ENCODE results near the gene ANXA8L1.
"Not testable (repeated sequence)": the region's sequence is repeated elsewhere in the genome, so short reads cannot be mapped to it uniquely, and the experiment has no call there.

The ANXA8L1 gene, protein sequence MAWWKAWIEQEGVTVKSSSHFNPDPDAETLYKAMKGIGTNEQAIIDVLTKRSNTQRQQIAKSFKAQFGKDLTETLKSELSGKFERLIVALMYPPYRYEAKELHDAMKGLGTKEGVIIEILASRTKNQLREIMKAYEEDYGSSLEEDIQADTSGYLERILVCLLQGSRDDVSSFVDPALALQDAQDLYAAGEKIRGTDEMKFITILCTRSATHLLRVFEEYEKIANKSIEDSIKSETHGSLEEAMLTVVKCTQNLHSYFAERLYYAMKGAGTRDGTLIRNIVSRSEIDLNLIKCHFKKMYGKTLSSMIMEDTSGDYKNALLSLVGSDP

DNA sequence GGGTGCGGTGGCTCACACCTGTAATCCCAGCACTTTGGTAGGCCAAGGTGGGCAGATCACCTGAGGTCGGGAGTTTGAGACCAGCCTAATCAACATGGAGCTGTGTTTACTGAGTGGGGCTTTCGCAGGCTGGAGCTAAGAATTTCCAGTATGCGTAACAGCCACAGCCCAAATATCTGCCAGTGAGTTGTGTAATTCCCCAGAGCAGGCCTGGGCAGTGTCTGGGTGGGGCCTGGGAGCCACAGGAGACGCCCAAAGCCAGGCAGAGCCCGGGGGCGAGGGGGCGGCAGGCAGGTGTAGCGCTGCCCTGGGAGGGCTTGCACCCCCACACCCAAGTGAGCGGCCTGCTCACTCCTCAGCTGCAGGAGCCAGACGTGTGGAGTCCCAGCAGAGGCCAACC lies at the start of gene ANXA8L1:
Gene ANXA8L1, plus strand, starts transcription at position 371 of the 400 bp plus-strand sequence. CDS start 76 bp downstream, outside the sequence.
- not testable (repeated sequence) for DNase-seq

DNA sequence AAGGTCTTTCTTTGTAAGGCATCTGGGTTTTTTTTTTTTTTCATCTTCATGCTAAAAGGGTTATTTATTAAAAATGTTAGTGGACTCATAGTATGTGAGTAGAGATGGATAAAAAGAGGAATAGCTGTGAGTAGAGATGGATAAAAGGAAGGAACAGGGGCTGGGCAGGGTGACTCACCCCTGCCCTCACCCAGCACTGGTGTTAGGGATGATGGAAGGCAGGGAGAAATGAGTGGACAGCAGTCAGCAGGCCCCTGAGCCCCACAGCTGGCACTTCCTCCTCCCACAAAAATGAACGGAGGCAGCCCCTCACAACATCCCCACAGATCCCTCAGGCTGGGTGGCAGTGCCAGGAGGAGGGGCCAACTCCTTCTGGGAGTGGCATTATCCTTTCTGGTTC lies 49.5 kb upstream of the ANXA8L1 start:
- no peak for DNase-seq

DNA sequence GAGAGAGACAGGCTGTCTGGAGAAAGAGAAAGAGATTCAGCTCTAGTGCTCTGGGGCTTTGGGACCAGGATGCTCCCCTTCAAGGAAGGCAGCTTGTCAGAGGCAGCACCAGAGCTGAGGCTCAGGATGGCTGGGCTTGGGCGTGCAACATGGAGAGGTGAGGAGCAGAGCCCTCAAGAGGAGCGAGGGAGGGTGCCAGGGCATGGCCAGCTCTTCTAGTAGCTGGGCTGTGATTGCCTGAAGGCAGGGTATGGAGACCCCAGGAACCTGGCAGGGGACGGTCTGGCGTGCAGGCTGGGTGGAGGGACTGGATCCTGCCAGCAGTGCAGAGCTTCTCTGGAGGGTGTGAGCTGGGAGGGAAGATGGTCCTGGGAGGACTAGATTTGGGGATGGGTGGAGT lies 48.6 kb upstream of the ANXA8L1 start:
- no peak for DNase-seq

DNA sequence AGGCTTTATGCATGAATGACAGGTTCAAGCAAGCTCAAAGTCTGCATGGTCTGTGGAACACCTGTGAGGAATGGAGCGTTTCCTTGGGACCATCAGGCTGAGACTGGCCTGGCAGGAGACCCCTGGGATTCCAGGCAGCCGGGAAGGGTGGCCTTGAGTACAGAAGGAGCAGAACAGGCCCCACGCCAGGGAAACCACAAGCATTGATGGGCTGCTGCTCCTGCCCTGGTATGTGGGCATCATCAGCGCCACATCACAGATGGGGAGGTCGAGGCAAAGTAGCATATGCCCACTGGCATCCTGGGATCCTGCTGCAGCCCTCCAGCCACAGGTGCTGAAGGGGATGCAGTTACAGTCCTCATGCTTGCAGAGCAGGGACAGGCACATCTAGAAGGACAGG lies 47.9 kb upstream of the ANXA8L1 start:
- no peak for DNase-seq

DNA sequence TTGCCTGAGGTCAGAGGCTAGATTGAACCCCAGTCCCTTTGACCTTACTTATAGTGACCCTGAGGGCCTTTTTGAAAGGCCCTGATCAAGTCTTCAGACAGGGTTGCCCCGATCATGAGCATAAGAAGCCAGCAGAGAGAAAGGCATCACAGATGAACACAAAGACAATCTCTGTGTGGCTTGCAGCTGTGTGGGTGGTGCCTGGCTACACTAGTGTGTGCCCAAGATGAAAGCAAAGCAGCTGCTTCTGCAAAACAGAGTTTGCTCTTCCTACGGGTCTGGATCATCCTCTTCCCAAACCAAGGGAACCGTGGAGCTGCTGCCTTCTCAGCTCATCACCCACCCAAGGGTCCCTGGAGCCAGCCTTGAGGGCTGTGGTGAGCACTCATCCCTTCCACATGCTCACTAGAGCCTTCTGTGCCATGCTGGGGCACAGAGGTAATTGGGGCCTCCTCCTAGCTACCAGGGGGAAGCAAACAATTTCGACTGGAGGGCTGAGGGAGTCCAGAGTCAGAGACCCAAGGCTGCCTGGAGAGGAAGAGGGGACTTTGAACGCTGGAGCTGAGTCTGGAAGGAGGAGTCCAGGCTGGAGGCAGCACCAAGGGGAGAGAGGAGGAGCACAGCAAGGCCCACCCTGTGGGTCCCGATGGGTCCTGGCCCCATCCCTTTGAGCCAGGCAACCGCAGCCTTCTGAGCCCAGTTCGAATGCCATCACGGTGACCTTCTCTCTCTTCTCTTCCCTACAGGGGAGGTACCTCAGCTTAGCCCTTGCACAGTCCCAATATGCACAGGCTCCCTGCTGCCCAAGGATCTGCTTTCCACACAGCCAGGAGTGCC lies 46.5 kb upstream of the ANXA8L1 start:
- no peak for DNase-seq

DNA sequence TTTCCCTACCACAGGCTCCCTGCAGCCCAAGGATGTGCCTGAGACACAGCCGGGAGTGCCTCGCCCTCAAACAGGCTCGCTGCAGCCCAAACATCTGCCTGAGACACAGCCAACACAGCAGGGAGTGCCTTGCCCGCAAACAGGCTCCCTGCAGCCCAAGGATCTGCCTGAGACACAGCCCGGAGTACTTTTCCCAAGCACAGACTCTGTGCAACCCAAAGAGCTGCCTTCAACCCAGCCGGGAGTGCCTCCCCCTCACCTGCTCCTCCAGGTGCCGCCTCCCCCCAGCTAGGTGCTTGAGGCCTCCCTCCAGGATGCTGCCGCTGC lies 45.9 kb upstream of the ANXA8L1 start:
- DNase-seq = no peak

DNA sequence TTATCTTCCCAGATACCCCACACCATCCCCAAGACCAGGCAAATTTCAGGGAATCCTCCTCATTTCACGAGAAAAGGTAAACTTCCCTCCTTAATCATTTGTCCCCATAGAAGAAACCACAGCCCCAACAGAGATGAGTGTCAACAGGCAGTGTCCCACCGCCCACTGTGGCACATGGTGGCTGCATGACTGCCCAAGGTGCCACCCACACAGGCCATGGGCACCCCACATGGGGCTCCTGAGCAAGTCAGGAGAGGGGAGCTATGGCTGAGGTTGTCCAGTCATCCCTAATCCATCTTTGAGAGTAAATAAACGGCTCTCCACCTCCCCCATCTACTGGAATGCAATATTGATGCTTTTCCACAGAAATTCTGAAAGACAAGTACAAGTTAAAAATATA lies 44.7 kb upstream of the ANXA8L1 start:
- DNase-seq = no peak

DNA sequence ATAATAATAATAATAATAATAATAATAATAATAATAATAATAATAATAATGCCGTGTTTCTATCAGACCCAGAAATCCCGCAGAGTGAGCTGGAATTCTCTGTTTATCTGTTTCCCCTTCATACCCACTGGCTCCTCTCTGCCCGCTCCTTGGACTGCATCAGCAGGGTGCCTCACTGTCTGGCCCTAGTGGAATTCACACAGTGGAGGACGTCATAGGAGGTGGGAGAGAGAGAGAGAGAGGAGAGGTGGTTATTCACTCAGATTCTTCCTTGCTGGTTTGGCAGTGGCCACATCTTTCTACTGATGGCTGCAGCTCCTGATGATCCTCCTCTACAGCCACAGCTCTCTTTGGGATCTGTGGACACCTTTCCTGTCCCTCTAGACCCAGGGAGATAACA lies 10.1 kb upstream of the ANXA8L1 start:
- DNase-seq = not testable (repeated sequence)

DNA sequence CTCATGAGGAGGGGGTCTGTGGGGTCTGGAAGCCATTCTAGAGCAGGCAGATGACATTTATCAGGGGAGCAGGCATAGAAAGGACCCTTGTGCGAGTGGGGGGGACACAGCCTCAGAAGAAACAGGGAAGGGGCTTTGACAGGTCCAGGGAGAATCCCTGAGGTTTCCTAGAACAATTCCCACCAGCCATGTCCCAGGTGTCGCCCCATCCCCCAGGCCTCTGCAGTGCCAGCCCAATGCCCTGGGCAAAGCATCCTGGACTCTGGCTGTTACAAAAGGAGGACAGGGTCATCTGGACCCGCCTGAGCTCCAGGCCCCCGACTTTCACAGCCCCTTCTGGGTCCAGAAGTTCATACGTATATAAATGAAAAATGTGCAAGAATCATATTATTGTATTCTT lies 8.4 kb upstream of the ANXA8L1 start:
- DNase-seq = not testable (repeated sequence)

DNA sequence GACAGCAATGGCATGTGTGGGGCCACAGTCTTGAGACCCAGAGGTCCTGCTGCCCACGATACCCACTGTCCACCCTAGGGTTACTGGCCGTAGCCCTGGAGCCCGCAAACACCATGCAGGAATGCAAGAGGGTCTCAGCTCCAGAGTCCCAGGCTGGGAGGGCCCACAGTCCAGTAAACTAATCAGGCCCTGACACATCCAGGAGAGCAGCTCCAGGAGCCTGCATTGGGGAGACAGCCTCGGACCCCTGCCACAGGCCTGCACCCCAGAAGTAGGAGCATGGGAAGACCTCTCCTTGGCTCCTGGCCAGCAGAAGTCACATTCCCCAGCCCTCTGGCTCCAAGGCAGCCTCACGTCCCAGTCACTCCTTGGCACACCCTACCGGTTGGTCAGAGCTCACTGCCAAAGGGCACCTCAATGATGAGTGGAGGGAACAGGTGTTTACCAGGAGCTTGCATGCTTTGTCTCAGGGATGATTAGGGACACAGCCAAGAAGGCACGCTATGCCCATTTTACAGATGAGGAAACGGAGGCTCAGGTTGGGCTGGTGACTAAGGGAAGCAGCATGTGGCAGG lies 7.8 kb upstream of the ANXA8L1 start:
- not testable (repeated sequence) for DNase-seq

DNA sequence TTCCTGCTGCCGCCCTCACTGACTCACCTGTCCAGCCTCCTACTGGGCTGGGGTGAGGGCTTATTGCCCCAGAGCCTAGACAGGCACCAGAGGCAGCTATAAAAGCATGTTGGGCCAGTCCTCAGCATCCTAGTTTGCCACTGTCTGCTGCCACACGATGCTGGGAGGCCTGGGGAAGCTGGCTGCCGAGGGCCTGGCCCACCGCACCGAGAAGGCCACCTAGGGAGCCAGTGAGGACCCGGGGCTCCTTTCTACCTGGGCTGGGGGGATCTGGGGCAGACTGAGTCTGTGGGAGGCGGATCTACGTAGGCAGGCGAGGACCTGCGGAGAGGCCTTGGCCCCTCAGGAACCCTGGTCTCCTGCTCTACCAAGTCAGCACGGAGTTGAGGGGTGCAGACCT lies 6.6 kb upstream of the ANXA8L1 start:
- not testable (repeated sequence) for DNase-seq

DNA sequence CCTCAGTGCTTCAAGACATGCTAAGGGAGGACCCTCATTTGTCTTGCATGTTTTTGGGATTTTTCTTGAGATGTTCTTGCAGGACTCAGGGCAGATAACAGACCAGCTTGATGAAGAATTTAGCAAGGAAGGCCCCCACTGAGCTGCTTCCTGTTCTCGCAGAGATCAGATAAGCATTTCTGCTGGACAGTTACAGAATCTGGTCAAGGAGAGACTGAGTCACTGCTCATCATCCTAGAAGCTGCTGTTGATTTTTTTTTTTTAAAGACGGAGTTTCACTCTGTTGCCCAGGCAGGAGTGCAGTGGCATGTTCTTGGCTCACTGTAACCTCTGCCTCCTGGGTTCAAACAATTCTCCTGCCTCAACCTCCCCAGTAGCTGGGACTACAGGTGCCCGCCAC lies 1.2 kb upstream of the ANXA8L1 start:
- DNase-seq = not testable (repeated sequence)

DNA sequence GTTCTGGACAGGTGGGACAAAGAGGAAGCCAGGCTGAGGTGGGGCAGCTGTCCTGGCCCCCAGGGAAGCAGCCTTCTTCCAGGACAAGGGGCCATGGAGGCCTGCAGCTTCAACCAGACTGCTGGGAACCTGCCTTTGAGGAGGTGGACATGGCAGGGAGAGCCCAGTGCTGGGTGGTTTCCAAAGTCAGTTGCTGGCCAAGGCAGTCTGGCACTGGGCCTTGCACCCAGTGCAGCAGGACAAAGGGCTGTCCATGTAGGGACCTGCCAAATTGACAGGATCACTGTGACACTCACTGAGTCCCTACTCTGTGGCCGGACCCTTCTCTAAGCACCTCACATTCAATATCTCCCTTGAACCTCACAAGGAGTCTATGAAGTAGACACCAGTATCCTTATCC lies 1.4 kb downstream of the ANXA8L1 start:
- not testable (repeated sequence) for DNase-seq

DNA sequence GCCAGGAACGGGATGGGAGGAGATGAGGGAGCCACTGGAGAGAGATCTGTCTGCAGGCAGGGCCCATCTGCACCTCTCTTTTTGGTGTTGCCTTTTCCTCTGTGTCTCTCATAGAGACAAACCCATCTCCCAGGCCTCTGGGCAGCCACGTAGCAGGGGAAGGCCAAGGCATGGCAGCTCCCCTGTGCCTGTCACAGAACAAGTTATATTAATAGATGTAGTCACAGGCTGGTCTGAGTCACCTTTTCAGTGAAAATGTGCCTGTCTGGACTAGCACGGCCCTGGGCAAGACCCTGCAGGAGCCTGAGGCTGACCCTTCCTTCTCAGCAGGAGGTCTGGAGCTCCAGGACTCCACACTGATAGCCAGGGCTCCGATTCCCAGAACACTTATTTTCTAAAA lies 2.1 kb downstream of the ANXA8L1 start:
- DNase-seq = not testable (repeated sequence)

DNA sequence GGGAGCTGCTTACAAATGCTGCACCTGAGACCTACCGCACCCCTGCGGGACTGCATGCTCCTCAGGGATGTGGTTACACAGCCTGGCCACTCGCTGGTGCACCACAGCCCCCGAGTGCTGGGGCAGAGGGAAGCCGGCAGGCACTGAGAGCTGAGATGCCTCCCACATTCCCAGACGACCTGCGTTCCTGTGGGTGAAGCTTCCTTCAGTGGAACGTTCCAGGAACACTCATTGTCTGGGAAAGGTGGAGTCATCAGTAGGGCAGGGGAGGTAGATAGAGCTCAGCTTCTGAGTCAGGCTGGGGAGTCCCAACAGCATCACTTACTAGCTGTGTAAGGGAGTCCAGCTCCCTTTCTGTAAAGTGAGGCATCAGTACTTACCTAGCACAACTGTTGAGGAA lies 2.5 kb downstream of the ANXA8L1 start:
- not testable (repeated sequence) for DNase-seq

DNA sequence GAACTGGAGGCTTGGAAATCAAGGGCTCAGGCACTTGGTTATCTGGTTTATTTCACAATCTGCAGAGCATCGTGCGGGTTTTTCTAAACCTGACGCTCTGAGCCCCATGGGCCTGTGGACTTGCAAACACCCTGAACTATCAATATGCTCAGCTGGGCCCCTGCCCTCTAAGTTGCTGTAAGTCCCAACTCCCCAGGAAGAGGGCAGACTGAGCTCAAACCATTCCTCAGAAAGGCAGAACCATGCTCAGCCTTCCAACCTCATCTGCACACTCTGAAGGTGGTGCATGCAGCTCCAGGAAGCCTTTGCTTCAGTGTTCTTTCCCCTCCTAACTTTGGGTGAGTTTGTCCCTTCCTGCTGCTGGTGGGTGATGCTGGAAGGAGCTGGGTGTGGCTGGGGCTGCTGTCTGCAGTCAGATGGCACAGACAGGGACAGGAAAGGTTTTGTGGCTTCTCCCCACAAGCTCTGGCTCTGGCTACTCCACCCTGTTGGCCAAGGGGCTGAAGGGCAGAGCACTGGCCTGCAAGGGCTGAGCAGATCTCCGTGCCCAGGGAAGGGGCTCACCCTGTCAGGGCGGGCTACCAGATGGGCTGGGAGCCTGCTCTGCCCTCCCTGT lies 3.8 kb downstream of the ANXA8L1 start:
- not testable (repeated sequence) for DNase-seq

DNA sequence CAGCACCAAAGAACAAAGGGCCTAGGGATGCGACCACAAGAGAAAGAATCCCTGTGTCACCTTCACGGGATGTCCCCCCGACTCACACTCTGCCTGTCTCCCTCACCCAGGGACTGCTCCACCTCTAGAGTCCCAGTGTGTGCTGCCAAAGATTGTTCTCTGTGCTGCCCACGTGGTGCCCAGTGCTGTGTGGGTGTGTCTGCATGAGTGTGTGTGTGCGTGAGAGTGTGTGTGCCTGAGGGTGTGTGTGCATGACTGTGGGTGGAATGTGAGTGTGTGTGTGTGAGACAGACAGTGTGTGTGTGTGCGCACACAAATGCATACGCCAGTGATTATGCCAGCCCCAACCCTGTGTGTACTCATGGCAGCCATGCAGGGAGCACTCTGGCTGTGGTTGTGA lies 10.3 kb downstream of the ANXA8L1 start:
- not testable (repeated sequence) for DNase-seq

DNA sequence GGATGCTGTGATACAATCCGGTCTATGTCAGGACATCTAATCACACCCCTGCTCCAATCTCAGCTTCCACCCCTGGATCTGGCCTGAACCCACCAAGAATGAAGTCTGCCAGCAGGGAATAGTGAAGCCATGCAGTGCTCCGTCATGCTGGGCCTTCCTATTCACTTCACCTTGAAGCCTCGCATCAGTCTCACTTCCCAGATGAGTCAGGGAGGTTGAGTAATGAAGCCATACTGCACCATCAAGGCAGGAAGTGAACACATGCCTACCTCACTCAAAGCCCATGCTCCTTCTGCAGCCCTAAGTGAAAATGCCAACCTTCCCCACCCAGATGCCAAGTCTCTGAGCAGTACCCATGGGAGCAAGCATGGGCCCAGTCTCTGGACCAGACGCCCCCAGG lies 11.1 kb downstream of the ANXA8L1 start:
- not testable (repeated sequence) for DNase-seq

DNA sequence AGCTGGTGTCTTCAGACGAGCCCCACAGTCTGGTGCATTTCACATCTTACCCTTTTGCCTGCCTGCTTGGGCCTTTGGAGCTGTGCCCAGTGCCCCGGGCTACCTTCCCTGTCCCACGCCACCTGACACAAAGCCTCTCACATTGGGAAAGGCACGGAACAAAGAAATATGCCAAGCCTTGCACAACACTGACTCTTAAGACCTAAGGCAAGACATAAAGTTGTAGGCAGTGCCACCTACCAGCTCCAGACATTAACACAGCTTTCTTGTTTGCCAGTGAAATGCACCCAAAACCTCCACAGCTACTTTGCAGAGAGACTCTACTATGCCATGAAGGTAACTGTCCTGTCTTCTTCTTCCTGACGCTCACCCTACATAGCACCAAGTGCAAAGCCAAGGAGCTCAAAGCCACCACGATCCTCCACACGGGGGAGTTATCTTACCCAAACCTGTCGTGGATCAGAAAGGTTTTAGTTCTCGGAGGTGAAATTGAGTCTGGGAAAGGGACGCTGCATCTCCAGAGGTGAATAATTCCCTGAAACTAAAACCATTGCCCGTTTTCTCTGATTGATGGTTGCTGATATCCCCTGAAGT lies 11.8 kb downstream of the ANXA8L1 start:
- not testable (repeated sequence) for DNase-seq

DNA sequence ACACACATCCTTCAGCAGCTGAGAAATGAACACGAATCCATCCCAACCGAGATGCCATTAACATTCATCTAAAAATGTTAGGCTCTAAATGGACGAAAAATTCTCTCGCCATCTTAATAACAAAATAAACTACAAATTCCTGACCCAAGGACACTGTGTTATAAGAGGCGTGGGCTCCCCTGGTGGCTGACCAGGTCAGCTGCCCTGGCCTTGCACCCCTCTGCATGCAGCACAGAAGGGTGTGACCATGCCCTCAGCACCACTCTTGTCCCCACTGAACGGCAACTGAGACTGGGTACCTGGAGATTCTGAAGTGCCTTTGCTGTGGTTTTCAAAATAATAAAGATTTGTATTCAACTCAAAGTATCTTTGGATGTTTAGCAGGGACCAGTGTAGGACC lies 15.8 kb downstream of the ANXA8L1 start:
- DNase-seq = not testable (repeated sequence)

DNA sequence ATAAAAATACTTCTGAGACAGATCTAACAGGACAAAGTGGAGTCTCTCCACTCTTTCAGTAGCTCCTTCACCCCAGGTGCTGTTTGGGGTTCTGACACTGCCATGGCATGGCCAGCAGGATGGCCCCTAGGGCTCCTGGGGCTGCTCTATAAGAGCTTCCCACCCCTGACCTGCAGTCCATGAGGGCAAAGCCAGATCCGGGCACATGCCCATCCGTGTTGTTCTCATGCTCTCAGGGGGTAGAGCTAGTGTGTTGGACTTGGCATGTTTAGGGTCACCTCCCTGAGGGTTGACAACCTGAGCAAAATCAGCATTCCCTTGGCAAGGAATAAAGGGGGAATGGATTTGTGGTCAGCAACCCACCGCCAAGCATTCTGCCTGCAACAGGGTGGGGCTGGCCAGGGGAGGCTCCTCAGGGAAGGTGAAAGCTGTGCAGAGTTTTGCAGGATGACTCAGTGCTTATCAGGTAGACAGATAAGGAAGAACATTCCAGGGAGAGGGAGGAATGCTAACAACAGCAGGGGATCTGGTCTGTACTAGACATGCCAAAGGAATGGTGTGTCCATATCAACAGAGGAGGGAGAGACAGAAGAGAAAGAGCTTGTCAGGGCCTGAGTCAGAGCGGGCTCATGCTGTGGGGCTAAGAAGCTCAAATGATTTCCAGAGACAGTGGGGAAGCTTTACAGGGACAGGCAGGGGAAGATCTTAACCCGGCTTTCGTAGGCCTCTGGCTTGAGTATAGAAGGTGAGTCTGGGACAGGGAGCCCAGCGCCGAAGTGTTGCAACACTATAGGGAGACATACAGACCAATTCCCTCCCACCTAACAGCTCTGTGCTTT lies 21.1 kb downstream of the ANXA8L1 start:
- DNase-seq = not testable (repeated sequence)

DNA sequence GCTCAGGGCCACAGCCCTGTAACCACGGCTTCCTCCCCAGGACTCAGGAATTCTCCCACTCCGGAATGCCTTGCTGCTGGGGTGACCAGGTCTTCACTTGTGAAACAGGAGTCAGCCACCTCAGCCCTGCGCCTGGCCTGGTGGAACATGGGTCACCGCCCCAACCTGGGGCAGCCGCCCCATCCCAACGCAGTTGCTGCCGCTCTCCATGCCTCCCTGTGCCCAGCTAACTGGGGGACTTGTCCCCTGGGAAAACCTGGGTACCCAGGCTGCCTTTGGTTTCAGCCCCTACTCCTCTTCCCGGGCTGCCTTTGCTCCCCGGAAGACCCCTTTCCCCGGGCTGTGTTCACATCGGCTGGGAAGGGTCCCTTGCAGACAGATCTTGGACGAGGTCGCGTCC lies 22.2 kb downstream of the ANXA8L1 start:
- DNase-seq = not testable (repeated sequence)
